OCI-LY7 (cell line): Measurements from ENCODE around the gene SRRM5.

ENCODE experiments used
- CTCF ChIP-seq: fragments of 200-600 bp; sonication (generic); conservative IDR thresholded peaks from 2 replicates; pipeline ENCODE4 v1.5.1; 2014; ENCODE audit warnings: mild to moderate bottlenecking, antibody characterized with exemption, low read length, moderate library complexity, mixed read lengths
- EZH2phosphoT487 ChIP-seq: fragments of 200-600 bp; sonication (generic); IDR thresholded peaks from 2 replicates; pipeline ENCODE4 v1.6.1; 2018; ENCODE audit warnings: low read depth, borderline replicate concordance, mild to moderate bottlenecking, mixed run types, antibody characterized with exemption, low read length, moderate library complexity, mixed read lengths

- TF ChIP-seq EZH2phosphoT487 (no peak), CTCF (no peak)
Measured at GRCh38 chr19:43633520-43633919, 21.6 kb downstream of the SRRM5 start.
